NK-92 (cell line): Measurements from ENCODE around the gene C1QBP.
"Not testable (repeated sequence)": the region's sequence is repeated elsewhere in the genome, so short reads cannot be mapped to it uniquely, and the experiment has no call there.

Experiments
- DNase-seq: peaks from one replicate; lab custom pipeline; 2025; ENCODE audit not compliant: unreplicated experiment; lab: John Stamatoyannopoulos, UW

C1QBP gene

DNA sequence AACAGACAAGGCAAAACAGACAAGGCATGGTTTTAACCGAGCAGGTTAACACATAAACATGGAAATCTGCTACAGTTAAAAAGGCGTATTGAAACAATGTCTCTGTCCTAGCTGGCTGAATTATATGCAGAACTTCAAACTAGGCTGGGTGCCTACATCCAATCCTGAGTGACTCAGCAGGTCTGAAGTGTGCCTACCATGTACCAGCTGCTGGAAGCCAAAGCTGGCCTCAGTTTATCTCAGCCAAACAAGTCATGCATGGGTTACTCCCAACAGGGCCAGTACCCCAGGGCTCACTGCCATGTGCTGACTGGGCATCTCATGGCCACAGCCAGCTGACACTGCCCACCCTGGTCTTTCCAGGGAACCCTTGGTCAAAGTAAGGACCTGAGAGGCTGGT, 4.0 kb downstream of the C1QBP start:
- DNase-seq, result no peak

DNA sequence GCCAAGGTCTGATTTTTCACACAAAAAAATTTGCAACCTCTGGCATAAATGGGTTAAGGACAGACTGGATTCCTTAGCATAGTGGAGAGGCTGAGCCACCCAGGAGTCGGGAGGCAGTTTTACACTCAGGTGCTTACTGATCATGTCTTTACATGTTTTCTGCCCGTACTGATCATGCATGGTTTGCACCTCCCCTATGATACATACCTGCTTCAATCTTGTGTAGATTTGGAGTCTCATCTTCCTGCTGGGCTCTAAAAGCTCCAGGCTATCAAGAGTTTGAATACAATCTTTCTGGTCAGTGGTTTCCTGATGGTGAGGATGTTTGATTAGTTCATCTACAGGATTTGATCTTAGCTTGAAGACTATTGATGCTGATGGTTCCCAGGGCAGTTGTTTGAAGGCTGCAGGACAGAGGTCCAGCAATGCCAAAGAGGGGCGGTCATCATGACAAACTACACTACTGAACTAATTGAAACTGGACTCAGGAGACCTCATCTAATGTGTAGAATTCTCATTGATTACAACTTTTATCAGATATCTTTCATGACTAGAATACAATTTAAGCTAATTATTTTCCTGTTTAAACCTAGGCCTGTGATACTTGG, 6.9 kb downstream of the C1QBP start:
- DNase-seq, result no peak

DNA sequence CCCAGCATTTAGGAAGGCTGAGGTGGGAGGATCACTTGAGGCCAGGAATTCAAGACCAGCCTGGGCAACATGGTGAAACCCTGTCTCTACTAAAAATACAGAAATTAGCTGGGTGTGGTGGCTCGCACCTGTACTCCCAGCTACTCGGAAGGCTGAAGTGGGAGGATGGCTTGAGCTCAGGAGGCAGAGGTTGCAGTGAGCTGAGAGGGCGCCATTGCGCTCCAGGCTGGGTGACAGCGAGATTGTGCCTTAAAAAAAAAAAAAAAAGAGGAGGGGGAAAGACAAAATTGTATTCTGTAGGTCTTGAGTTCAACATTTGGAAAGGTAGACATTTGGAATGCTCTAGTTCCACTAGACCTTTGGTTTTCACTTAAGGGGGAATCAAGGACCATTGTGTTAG, 7.7 kb downstream of the C1QBP start:
- DNase-seq, result not testable (repeated sequence)

DNA sequence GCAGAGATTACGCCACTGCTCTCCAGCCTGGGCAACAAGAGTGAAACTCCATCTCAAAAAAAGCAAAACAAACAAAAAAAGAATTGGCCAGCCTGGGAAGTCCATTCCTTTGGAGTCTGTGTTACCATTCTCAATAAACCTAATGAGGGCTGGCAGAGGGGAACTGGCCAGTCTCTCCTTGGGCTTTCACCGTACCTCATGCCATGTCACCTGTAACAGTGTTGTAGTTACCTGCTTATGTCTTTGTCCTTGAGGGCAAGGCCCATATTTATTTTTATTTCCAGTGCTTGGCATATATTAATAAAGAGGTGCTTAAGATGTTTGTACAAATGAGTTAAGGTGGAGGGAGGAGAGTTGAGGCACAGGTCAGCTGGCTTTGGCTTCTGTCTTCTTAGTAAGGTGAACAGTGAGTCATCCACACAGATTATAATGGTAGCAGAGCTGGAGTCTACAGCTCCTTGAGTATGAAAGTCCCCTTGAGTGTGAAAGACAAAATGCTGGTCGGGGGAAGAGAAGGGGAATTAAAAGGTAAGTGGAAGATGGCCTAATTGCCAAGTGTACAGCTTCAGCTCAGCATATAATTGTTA, 8.4 kb downstream of the C1QBP start:
- DNase-seq, result no peak

DNA sequence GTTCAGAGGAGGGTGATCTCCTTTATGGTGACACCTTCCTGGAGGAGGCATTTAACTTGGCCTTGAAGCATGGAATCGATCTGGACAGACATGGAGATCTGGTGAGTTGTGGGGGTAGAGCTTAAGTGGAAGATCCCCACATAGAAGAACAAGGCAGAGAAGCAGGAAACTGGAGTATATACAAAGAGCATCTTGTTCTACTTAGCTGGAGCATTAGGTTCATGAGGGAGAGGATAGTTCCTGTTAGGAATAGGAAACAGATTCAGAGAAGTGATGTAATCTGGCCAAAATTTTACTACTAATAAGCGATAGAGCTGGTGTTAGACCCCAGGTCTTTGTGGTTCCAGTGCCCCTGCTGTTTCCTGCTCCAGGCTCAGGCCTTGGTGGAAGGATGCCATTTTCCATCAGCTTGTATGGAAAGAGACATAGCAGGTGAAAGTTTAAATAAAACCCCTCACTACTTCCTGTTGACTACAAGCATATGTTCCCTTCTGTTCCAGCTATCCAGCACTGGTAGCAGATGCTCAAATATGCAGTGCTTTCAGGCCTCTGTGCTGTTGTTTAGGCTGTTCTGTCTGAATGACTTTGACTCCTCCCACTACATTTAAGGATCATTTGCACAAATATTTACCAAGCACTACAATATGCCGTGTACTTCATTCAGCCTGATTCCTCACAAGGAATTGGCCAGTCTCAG, 9.6 kb downstream of the C1QBP start:
- no peak for DNase-seq

DNA sequence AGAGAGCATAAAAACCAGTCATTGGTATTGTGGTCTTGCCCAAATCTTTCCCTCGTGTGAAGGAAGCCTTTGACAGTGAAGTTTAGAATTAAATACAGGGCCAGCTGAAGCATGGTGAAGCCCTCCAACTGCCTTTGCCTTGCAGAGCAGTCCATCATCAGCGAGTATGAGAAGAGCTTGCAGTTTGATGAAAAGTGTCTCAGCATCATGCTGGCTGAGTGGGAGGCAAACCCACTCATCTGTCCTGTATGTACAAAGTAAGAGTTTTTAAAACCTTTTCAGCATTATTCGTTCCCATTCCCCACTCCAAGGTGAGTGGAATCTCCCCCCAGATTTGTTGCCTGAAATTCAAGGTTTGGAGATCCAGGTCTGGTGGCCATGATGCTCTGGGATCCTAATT, 13.1 kb downstream of the C1QBP start:
- no peak for DNase-seq

DNA sequence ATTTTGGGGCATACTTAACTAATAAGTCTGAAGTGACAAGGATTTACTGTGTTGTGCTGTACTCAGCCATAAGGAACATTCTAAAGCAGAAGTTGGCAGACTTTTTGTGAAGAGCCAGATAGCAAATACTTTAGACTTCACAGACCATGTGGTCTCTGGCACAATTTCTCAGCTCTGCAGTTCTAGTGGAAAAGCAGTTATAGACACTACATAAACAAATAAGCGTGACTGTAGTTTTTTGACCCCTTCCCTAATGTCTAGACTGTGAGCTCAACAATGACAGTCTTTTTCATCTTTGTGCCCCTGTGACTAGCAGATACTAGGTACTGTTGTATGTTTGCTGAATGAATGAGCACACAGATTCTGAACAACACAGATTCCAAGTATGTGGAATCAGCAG, 14.0 kb downstream of the C1QBP start:
- no peak for DNase-seq

DNA sequence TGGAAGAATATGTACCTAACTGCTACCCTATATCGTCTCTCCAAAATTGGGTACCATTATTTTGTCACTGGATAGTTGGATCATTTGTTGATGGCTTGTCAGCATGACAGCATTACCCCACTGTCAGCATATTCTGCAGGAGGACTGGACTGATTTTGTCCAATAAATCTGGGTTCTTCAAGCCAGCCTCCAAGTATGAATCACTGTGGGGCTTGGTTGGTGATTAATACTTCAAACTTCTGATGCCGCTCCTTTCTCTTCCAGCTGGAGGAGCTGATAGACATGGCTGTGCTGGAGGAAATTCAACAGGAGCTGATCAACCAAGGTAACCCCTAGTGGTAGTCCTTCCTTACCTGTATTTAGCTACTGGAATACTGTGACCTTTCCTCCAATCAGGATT, 16.4 kb downstream of the C1QBP start:
- DNase-seq, result no peak

DNA sequence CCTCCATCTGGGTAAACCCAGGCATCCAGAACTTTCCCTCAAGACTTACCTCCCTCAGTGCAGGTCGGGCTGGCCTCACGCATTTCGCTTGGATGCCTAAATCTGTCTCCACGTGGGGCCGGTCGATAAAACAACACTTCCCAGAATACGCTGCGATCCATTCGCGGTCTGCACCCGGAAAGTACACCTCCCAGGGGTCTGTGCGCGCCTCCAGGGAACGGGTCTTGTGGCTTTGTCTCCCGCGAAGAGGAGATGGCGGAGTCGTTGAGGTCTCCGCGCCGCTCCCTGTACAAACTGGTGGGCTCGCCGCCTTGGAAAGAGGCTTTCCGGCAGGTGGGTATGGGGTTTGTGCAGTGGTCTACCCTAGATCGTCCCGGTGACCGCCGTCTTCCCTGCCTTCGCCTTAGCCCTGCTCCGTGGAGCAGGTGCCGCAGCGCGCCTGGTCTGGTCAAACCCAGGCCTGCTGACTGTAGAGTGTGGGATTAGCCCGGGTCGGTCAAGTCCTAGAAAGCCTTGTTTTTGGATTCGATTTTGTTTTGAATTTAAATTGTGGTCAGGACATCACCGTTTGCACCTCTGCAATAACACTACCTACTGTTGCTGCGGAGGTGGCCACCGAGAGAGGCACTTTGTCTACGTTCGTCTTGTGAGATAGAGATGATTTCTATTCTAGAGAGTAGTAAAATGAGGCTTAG, 18.8 kb downstream of the C1QBP start, which contains the start of gene RPAIN:
TSS of gene RPAIN (plus strand) at position 224 of the 695 bp plus-strand sequence. CDS start at position 253, 29 bp downstream.
- DNase-seq, result no peak

DNA sequence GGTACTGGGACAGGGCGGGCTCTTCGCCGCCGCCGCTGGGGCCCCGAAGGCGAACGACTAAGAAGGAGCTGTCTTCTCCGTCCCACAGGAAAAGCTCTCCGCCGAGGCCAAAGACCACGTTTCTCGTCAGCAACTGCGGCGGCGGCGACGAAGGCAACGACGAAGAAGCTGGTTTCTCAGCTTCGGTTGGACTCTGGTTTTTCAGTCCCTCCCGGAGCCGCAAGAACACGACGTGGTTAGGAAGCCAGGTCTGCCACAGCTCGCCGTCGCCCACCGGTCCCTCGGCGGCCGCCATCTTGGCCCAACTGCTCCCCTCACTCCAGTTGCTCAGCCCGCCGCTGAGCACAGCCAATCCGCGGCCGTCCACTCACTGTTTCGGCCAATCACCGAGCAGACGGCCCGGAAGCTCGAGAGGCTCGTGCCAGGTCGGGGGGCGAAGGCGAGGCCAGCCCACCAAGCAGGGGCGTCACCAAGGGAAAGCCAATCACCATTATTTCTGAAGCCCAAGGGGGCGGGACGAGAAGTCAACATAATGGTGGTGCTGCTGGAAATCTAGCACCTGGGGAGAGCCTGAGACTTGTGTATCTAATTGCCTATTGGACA, 19.5 kb downstream of the C1QBP start, which contains the start of gene NUP88:
TSS of gene NUP88 (minus strand) at position 307 of the 603 bp plus-strand sequence. CDS start at position 295, 12 bp downstream.
- peak; percentile 74 for DNase-seq

DNA sequence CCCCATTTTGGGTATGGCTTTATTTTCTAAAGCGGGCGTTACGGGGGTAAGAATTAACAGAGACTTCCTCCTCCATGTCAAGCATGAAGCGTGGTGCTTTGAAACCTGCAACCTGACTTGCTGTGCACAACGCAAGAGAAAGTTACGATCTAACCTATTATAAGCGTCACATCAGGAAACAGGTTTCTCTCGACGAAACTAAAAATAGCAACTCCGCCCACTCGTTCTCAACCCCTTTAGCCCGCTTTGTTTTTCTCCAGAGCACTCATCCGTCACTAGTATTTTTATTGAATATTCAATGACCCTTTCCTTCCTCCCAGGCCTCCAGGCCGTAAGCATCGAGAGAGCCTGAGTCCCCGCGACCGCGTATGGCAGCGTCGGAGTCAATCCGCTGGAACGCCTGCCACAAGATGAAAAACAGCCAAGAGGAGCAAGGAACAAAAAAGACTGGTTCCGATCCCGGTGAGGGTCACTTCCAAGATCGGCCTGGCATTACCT, 20.0 kb downstream of the C1QBP start:
- no peak for DNase-seq

DNA sequence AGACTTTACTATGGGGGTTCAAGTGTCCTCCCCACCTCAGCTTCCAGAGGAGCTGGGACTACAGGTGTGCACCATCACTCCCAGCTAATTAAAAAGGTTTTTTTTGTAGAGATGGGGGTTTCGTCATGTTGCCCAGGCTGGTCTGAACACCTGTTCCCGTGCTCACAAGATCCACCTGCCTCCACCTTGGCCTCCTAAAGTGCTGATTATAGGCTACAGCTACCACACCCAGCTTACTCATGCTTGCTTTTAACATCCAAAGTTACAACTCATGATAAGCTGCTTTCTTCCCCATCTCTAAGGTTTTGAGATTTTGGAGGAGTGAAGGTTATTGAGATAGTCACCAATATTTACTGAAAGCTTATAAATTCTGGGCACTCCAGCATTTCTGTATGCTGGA, 22.1 kb downstream of the C1QBP start:
- DNase-seq, result no peak

DNA sequence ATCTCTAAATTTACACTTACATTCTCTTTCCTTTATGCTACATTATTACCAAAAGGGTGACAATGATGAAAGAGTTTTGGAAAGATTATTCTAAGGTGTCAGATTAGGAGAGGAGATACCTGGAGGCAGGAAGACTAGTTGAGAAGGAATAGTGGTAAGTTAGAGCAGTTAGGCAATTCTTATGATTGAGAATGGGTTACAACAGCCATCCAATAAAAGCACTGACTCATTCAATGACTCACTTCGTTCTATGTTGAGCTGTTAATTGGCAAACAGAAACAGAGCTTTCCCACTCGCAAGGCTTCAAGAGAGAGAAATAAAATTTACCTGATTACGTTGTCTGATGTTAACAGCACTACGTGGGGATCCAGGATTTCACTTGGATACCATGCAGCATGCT, 25.3 kb downstream of the C1QBP start:
- DNase-seq, result no peak

DNA sequence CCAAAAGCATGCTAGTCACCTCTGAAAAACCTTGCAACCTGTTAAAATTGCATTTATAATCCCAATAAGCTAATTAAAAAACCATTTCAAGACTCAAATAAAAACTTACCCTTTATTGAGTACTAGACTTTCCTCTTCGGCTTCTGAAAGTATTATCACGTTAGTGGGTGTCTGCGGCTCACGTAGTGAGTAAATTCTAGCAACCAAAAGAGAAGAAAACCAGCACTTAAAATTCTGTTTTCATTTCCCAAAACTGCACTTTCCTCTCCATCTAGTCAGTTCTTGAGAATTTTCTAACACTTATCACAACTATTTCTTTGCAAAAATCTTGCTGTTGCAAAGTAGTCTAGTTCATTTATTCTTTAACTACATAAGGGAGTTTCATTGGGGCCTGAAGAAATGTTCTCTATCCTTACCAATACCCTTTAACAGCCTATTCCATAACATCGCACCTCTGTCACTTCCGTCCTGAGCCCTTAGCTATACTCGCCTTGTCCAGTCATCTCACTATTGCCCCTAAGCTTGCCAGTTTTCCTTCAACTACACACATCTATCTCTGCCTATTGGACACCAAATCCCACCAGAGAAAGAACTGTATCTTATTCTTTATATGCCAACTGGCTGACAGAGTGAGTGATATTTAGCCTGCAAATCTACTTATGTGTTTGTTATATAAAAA, 28.2 kb downstream of the C1QBP start:
- no peak for DNase-seq

DNA sequence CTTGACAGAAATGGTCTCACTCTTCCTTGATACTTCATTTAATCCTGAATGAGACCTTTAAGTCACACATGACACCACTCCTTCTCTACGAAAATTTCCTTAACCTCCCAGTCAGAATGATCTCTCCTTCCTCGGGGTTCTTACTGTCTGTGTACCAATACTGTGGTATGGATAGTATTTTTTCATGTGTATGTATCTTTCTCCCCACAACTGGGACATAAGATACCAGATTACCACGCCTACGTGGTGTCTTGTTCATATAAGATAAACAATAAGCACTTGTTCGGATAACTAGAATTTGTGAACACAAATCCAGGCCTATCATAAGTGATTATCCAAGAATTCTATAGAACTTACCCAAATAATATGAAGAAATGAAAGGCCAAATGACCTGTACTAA, 30.8 kb downstream of the C1QBP start:
- DNase-seq, result no peak

DNA sequence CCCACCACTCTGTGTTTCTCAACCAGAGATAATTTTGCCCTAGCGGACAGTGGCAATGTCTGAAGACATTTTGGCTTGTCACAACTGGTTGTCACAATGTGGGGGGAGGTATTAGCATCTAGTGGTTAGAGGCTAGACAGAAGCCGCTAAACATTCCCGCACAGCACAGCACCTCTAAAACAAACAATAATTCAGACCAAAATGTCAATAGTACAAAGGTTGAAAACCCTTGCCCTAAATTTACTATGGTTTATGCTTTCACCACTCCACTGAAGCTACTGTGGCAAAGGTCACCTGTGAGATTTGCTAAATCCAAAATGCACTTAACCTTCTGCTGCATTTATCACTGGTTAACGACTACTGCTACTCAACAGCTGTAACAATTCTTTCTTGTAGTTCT, 33.6 kb downstream of the C1QBP start:
- DNase-seq, result no peak

DNA sequence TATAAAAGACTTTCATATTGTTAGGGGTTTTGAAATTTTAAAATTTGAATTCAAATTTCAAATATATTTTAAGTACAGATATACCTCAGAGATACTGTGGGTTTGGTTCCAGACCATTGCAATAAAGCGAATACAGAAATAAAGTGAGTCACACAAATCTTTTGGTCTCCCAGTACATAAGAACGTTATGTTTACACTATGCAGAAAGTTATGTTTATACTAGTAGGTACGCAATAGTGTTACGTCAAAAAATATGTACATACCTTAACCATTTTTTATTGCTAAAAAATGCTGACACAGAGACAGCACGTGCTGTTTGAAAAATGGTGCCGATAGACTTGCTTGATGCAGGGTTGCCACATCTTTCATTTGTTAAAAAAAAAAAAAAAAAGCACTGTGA, 39.2 kb downstream of the C1QBP start:
- DNase-seq, result no peak

DNA sequence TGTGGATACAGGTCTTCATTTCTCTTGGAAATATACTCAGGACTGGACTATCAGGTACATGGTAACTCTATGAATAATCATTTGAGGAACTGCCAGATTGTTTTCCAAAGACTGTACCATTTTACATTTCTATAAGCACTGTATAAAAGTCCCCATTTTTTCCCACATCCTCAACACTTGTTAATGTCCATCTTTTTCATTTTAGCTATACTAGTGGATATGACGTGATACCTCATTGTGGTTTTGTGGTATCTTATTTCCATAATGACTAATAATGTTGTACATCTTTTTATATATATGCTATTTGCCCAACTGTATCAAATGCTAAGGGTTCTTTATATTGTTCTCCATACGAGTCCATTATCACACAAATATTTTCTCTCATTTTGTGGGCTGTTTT, 42.3 kb downstream of the C1QBP start:
- DNase-seq, result no peak

DNA sequence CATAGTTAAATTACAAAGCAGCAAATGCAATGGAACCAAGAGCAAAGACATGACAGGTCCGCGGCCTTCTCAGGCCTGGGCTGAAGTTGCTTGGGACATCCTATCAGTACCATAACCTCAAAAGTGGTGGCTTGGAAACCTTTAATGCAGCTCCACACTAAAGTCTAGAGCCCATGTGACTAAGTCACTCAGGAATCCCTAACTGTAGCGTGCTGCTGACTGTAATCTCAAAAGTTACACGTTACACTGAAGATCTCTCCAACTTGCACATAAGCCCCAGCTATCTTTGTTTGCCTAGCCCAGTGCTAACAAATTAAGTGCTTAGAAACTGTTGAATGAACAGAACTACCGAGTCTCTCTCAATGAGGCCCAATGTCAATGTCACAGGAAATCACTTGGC, 47.3 kb downstream of the C1QBP start:
- DNase-seq, result no peak
